Measurements from ENCODE around the gene TRIM44.
"Not testable (repeated sequence)": the region's sequence is repeated elsewhere in the genome, so short reads cannot be mapped to it uniquely, and the experiment has no call there.

- not testable (repeated sequence) for TF ChIP-seq CTCF (IDR thresholded peaks at IDR 0.05; ENCODE audit: low read length); EZH2 (IDR thresholded peaks at IDR 0.05; ENCODE audit: borderline replicate concordance, low read length)
Observed at GRCh38 chr11:35770425-35770824, 107.8 kb downstream of the TRIM44 start.

Data from OCI-LY1 (cell line).